ENCODE measurements around the gene ALG6. TPM values are rescaled to one million over a fixed set of nuclear protein-coding genes. Genes with fewer than 3 reads are reported as not detected.

The ALG6 gene
- total RNA-seq, 2 experiments from 2014 or later = 23.0 to 25.7 TPM

DNA sequence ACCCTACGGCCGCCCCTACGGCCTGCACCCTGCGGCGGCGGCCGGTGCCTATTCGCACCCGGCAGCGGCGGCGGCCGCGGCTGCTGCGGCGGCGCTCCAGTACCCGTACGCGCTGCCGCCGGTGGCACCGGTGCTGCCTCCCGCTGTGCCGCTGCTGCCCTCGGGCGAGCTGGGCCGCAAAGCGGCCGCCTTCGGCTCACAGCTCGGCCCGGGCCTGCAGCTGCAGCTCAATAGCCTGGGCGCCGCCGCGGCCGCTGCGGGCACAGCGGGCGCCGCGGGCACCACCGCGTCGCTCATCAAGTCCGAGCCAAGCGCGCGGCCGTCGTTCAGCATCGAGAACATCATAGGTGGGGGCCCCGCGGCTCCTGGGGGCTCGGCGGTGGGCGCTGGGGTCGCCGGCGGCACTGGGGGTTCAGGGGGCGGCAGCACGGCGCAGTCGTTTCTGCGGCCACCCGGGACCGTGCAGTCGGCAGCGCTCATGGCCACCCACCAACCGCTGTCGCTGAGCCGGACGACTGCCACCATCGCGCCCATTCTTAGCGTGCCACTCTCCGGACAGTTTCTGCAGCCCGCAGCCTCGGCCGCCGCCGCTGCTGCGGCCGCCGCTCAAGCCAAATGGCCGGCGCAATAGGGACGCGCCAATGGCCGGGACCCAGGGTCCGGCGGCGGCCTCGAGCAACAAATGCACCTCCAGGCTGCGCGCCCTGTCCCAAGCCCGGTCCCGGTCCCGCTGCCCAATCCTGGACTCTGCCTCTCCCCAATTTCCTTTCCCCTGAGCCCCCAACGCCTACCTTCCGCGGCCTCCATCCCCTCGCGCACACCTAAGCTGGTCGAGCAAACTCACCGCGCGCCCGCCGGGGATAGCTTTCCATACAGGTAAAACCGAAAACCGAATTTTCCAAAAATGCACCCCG, 43.3 kb upstream of the ALG6 start:
- DNase-seq (peak; percentile 36), ATAC-seq (ENCODE audit: low read depth) (peak; percentile 16)
- Mint-ChIP-seq H3K36me3 (peaks cover 8% of the 10 kb centered on the region), H3K4me1 (peaks cover 30% of the 10 kb centered on the region), H3K4me3 (peak overlapping the region; percentile 80), H3K27ac (peak overlapping the region; percentile 87), H3K27me3 (peaks cover 79% of the 10 kb centered on the region), H3K9me3 (peaks cover 3% of the 10 kb centered on the region)
- POLR2A ChIA-PET = no interaction called here

DNA sequence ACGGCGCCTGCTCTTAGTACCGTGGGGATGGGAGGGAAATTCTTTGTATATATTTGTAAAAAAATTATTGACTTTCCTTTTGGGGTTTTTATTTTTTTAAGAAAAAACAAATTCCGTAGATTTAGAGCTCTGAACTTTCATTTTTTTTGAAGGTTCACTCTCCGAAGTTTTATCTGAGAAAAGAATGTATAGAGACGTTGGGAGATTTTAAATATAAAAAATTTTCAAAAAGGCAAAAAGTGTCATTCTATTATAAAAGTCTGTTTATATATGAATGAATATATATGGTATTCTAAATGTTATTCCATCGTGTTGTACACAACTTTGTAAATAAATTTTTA, 42.7 kb upstream of the ALG6 start:
- peak overlapping the region; percentile 87 for H3K27ac Mint-ChIP-seq
- H3K27me3 Mint-ChIP-seq = peaks cover 79% of the 10 kb centered on the region
- no peaks in the 10 kb centered on the region for H3K9me3 Mint-ChIP-seq
- H3K4me3 Mint-ChIP-seq = peak overlapping the region; percentile 80
- DNase-seq = no peak
- peaks cover 29% of the 10 kb centered on the region for H3K4me1 Mint-ChIP-seq
- ATAC-seq (ENCODE audit: low read depth) = no peak
- POLR2A ChIA-PET = no interaction called here
- peaks cover 4% of the 10 kb centered on the region for H3K36me3 Mint-ChIP-seq

DNA sequence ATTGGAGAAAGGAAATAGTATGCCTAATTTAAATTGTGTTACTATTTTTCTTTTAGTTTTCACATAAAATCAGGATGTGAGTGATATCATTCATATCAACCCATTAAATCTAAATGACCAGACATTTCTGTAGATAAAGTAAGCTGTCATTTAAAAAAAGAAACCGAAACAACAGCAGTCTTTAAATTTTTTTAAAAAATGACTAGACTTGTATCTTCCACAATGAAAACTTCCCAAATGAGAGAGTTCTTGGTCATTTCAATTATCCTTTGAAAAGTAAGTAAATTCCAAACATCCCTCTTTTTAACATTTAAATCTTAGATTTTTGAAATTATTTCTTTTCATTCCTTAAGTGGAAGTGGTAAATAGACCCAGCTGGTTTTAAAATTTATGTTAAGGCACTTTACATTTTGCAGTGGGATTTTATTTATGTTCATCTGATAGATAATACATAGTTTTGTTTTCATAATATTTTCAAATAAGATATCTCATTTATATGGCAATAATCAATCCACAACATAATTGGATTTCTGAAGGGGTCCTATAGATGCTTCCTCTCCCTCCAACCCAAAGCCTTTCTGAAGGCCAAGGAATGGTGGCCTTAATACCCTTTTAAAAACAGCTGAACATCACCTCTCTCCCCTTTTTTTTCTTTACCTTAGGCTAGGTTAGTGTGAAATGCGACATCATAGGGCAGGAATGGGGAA, 42.0 kb upstream of the ALG6 start:
- H3K27me3 Mint-ChIP-seq = peaks cover 76% of the 10 kb centered on the region
- peaks cover 3% of the 10 kb centered on the region for H3K36me3 Mint-ChIP-seq
- POLR2A ChIA-PET = interaction anchor here (1.1 kb wide), 1 partner anchor 42 kb away, joined by 3 read pairs; no protein-coding TSS in a partner anchor
- H3K4me3 Mint-ChIP-seq = no peak overlapping the region
- DNase-seq = no peak
- no peaks in the 10 kb centered on the region for H3K9me3 Mint-ChIP-seq
- no peak overlapping the region for H3K27ac Mint-ChIP-seq
- ATAC-seq (ENCODE audit: low read depth) = no peak
- peaks cover 29% of the 10 kb centered on the region for H3K4me1 Mint-ChIP-seq

DNA sequence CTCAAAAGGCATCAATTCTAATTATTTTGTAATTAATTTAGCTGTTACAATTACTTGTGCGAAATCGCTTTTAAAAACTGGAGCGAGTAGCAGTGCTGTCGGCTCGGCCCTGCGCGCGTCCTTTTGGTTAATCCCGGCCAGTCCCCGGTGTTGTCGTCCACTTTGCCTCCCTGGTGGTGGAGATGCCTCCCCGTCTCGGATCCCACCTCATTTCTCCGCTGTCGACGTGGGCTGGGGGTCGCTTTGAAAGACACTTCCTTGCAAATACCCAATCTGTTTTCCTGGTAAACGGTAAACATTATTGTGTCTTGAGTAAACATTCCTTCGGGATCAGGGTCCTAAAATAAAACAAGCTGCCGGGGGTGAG, 41.3 kb upstream of the ALG6 start:
- DNase-seq (peak; percentile 29), ATAC-seq (ENCODE audit: low read depth) (no peak)
- no peaks in the 10 kb centered on the region for H3K9me3 Mint-ChIP-seq
- H3K36me3 Mint-ChIP-seq = peaks cover 2% of the 10 kb centered on the region
- H3K27ac Mint-ChIP-seq = no peak overlapping the region
- H3K4me3 Mint-ChIP-seq = peak overlapping the region; percentile 0
- peaks cover 28% of the 10 kb centered on the region for H3K4me1 Mint-ChIP-seq
- H3K27me3 Mint-ChIP-seq = peaks cover 77% of the 10 kb centered on the region
- POLR2A ChIA-PET = interaction anchor here (1.1 kb wide), 1 partner anchor 42 kb away, joined by 3 read pairs; no protein-coding TSS in a partner anchor

DNA sequence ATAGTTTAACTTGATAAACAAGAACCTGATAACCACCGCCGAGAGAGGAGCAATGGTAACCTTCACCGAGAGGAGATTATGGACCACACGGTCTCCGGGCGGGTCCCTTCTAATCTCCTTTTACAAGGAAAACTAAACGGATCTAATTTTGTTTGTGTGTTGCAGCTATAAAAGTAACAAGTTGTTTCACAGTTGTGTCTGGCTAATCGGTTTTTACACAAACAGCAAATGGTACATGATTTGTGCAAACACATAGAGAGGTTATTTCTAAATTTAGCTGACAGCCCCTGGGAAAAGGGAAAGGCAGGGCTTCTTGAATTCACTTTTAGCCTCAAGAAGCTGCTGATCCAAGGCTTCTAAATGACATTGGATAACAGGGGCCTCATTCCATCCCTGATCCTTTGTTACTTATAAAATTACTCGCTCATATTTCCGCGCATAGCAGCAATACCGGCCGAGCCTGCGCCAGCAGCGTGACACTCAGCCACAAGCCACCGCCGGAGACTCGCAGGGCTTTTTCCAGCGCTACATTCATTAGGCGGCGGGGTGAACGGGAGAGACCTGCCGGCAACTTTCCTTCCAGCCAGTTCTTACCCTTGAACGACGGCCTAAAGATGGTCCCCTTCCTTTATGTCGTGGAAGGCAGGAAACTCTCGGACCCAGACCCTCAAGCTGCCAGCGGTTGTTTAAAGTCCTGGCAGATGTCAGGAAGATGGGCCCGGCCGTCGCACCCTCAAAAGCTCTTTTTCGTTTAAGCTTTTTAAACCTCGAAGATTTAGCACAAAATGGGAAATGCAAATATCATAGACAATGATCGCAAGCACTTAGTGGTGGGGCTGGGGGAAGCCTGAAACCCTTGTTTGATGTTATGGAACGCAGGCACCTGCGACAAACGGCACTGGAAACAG, 40.7 kb upstream of the ALG6 start:
- peaks cover 23% of the 10 kb centered on the region for H3K4me1 Mint-ChIP-seq
- no peaks in the 10 kb centered on the region for H3K9me3 Mint-ChIP-seq
- peaks cover 74% of the 10 kb centered on the region for H3K27me3 Mint-ChIP-seq
- peaks cover 2% of the 10 kb centered on the region for H3K36me3 Mint-ChIP-seq
- ATAC-seq (ENCODE audit: low read depth) (no peak), DNase-seq (peak; percentile 39)
- POLR2A ChIA-PET = no interaction called here
- H3K27ac Mint-ChIP-seq = no peak overlapping the region
- H3K4me3 Mint-ChIP-seq = peak overlapping the region; percentile 53

DNA sequence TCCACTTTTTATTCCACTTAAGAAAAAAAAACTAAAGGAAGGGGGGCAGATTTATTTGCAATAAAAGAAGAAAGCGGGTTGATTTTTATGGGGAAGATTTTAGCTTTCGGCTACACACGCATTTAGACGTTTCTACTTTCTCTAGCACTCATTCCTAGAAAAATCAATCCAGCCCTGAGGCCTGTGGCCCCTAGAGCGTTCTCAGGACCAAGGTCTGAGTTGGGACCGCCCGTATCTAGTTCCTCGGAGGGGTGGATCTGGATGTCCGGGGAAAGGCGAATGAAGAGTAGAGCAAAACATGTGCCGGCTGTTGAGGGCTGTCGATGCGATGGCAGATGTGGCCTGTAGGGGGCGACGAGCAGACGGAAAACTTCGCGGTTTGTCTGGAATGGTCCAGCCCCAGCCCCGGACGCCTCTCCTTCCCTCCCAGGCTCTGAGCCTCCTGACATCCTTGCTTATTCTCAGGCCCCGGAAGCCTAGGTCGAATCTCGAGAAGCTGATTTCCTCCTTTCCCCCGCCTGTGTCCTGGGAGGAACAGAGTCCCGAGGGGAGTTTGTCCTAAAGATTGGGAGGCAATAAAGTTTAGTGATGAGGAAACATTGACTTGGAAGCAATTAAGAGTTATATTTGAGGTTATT, 39.9 kb upstream of the ALG6 start:
- peaks cover 20% of the 10 kb centered on the region for H3K4me1 Mint-ChIP-seq
- no peaks in the 10 kb centered on the region for H3K9me3 Mint-ChIP-seq

DNA sequence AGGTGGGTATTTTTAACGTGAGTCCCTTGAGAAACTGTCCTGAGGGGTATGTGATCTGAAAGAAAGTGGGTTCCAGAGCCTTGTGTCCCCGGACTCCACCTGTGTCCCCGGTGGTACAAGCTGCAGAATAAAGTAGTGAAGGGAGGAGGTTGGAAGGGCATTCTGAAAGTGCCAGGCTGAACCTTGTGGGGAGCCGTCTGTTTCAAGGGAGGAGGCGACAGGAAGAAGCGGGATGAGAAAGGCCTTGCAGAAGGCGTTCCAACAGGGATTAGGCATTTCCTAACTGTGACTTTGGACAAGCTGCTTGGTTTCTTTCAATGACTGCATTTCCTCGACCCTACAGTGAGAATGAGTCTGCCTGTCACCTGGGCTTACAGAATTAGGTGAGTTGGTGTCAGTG, 39.3 kb upstream of the ALG6 start:
- no peaks in the 10 kb centered on the region for H3K9me3 Mint-ChIP-seq

More for the DNA sequence above, 39.9 kb upstream of the ALG6 start:
- POLR2A ChIA-PET = interaction anchor here (0.6 kb wide), 1 partner anchor 41 kb away, joined by 3 read pairs; no protein-coding TSS in a partner anchor
- Mint-ChIP-seq H3K4me3 (peak overlapping the region; percentile 53), H3K27ac (peak overlapping the region; percentile 55), H3K27me3 (peaks cover 80% of the 10 kb centered on the region), H3K36me3 (peaks cover 2% of the 10 kb centered on the region)
- peak; percentile 70 for DNase-seq
- ATAC-seq (ENCODE audit: low read depth) = peak; percentile 14

DNA sequence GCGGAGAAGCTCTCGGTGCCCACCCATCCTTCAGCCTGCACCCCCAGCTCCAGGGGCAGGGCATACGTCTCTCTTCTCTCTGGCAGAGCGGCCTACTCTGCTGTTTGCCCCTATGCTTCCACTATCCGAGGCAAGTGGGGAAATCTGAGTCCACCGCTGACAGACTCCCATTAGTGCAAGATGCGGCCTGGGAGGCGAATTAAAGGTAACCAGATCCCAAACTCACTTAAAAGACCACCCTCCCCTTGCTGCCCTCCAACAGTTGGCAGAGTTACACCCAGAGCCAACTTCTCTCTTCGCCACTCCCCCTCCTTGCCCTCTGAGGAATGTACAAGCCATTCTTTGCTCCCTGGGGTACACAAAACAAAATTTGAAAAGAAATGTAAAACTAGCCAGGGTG, 38.6 kb upstream of the ALG6 start:
- peaks cover 88% of the 10 kb centered on the region for H3K27me3 Mint-ChIP-seq
- ATAC-seq (ENCODE audit: low read depth) (no peak), DNase-seq (no peak)
- no peak overlapping the region for H3K4me3 Mint-ChIP-seq
- H3K36me3 Mint-ChIP-seq = peaks cover 2% of the 10 kb centered on the region
- H3K27ac Mint-ChIP-seq = no peak overlapping the region
- peaks cover 18% of the 10 kb centered on the region for H3K4me1 Mint-ChIP-seq
- POLR2A ChIA-PET = no interaction called here
- no peaks in the 10 kb centered on the region for H3K9me3 Mint-ChIP-seq

More for the DNA sequence above, 39.3 kb upstream of the ALG6 start:
- H3K36me3 Mint-ChIP-seq = peaks cover 2% of the 10 kb centered on the region
- POLR2A ChIA-PET = interaction anchor here (0.6 kb wide), 1 partner anchor 40 kb away, joined by 3 read pairs; no protein-coding TSS in a partner anchor
- H3K4me1 Mint-ChIP-seq = peaks cover 20% of the 10 kb centered on the region
- H3K4me3 Mint-ChIP-seq = no peak overlapping the region
- ATAC-seq (ENCODE audit: low read depth) (no peak), DNase-seq (no peak)
- H3K27me3 Mint-ChIP-seq = peaks cover 86% of the 10 kb centered on the region
- no peak overlapping the region for H3K27ac Mint-ChIP-seq

DNA sequence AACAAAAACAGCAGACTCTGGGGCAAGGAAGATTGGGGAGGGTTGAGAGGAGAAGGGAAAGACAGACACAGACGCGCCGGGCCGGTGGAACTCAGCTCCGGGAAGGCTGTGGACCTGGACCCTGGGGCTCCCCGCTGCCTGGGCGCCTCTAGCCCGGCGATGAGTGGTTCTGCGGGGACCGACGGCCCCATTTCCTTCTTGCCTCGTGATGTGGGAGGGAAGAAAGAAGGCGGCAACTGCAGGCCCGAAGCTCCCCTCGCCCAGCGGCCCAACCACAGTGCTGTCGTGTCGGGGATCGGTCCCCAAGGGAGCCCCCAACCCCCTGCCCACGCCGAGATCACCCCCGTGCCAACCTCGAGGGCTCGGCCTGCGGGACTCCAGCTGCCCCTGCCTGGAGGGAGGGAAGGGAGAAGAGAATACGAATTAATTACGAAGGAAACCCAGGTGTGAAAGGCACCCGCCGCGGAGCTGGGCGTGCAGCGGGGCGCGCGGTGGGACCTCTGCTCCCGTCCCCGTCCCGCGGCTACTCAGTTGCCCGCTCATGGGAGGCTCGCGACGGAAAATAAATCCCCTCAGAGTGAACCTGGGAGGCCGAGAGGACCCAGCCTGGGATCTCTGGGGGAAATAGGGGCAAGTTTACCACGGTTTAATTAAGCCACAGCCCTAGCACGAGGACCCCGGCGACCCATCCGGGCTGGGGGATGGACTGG, 37.7 kb upstream of the ALG6 start:
- POLR2A ChIA-PET = no interaction called here
- no peak for ATAC-seq (ENCODE audit: low read depth)

DNA sequence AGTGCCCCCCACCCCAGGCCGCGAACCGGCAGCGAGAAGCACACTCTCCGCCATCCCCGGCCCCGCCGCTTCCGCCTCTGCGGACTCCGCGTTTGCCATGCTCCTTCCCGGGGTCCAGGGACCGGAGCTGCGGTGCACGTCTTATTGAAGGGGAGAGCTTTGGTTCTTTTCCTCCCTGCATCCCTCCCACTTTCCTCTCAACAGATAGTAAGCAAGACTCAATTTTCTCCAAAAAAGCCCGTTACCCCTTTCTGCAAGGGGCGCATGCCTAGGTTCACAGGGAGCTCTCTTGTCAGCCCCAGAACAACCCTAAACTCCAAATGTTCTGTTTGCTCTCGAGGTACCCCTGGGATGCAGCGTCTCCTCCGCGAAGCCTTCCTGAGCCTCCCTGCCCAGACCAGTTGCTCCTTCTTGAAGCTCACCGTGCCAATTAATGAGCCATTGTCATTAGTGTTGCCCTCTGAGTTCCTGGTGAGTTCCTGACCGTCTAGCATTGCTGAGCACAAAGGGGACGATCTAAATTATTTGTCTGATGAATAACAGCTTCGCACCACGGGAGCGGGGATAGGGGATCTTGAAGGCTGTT, 37.0 kb upstream of the ALG6 start:
- POLR2A ChIA-PET = interaction anchor here (0.6 kb wide), 1 partner anchor 10 kb away, joined by 3 read pairs; no protein-coding TSS in a partner anchor
- Mint-ChIP-seq H3K9me3 (no peaks in the 10 kb centered on the region), H3K36me3 (no peaks in the 10 kb centered on the region), H3K4me3 (no peak overlapping the region), H3K27ac (no peak overlapping the region), H3K27me3 (peaks cover 92% of the 10 kb centered on the region), H3K4me1 (peaks cover 14% of the 10 kb centered on the region)
- ATAC-seq (ENCODE audit: low read depth) (no peak), DNase-seq (no peak)

More for the DNA sequence above, 37.7 kb upstream of the ALG6 start:
- peaks cover 16% of the 10 kb centered on the region for H3K4me1 Mint-ChIP-seq
- peak overlapping the region; percentile 28 for H3K4me3 Mint-ChIP-seq
- H3K27ac Mint-ChIP-seq = no peak overlapping the region
- no peaks in the 10 kb centered on the region for H3K9me3 Mint-ChIP-seq
- H3K27me3 Mint-ChIP-seq = peaks cover 92% of the 10 kb centered on the region
- no peaks in the 10 kb centered on the region for H3K36me3 Mint-ChIP-seq
- peak; percentile 42 for DNase-seq

DNA sequence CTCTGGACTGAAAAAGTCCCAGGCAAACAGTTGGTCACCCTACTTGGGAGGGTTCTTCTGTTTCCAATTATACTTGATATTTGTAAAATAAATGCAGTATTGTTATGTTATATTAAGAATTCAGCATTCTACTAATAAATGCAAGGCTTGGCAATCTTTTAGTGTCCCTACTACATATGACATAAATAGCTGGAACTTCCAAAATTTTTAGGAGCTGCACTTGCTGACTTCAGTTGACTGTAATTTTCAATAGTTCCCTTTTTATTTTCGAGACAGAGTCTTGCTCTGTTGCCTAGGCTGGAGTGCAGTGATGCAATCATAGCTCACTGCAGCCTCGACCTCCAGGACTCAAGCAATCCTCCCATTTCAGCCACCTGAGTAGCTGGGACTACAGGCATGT, 25.0 kb upstream of the ALG6 start:
- Mint-ChIP-seq H3K4me3 (no peak overlapping the region), H3K27ac (no peak overlapping the region), H3K9me3 (no peaks in the 10 kb centered on the region), H3K27me3 (peaks cover 17% of the 10 kb centered on the region), H3K4me1 (no peaks in the 10 kb centered on the region), H3K36me3 (no peaks in the 10 kb centered on the region)
- DNase-seq (no peak), ATAC-seq (ENCODE audit: low read depth) (no peak)
- POLR2A ChIA-PET = no interaction called here

DNA sequence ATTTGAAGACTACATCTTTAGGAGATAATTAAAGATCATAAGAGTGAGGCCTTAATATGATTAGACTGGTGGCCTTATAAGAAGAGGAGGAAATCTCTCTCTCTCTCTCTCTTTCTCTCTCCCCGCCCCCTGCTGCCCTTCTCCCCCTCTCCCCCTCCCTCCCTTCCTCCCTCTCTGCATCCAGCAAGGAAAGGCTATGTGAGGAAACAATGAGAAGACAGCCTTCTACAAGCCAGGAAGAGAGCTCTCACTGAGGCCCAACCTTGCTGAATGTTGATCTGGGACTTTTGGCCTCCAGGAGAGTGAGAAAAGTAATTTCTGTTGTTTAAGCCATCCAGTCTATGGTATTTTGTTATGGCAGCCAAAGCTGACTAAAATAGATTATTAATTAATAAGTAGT, 23.5 kb upstream of the ALG6 start:
- no peak for DNase-seq
- H3K36me3 Mint-ChIP-seq = no peaks in the 10 kb centered on the region
- no peaks in the 10 kb centered on the region for H3K4me1 Mint-ChIP-seq
- H3K4me3 Mint-ChIP-seq = no peak overlapping the region
- H3K9me3 Mint-ChIP-seq = no peaks in the 10 kb centered on the region
- peaks cover 21% of the 10 kb centered on the region for H3K27me3 Mint-ChIP-seq
- no peak for ATAC-seq (ENCODE audit: low read depth)
- POLR2A ChIA-PET = no interaction called here
- H3K27ac Mint-ChIP-seq = no peak overlapping the region

Measured in activated naive CD8-positive, alpha-beta T cell treated with anti-CD3 and anti-CD28 coated beads, Interleukin-2, amount 10 ng/mL, durations not matched to agents 7 days and 5 days (primary cell).